NCI-H2171 (cell line): ENCODE results near the gene FPR2.
"Not testable (repeated sequence)": the region's sequence is repeated elsewhere in the genome, so short reads cannot be mapped to it uniquely, and the experiment has no call there.

Experiments
- DNase-seq: peaks from one replicate; lab custom pipeline; 2025; lab: John Stamatoyannopoulos, UW

The FPR2 gene

GRCh38 chr19:51783372-51783771 lies 22.4 kb downstream of the FPR2 start:
- DNase-seq, result no peak

GRCh38 chr19:51784109-51784785 lies 23.3 kb downstream of the FPR2 start:
- no peak for DNase-seq

GRCh38 chr19:51784922-51785690 lies 24.1 kb downstream of the FPR2 start:
- no peak for DNase-seq

GRCh38 chr19:51786646-51787494 lies 25.9 kb downstream of the FPR2 start:
- DNase-seq, result no peak

GRCh38 chr19:51788029-51788428 lies 27.0 kb downstream of the FPR2 start:
- DNase-seq, result no peak

GRCh38 chr19:51789061-51789795 lies 28.2 kb downstream of the FPR2 start:
- DNase-seq, result no peak

- DNase-seq, result no peak
These were observed 32.0 kb downstream of the FPR2 start for GRCh38 chr19:51792932-51793331.

- no peak for DNase-seq
These were observed 33.0 kb downstream of the FPR2 start for GRCh38 chr19:51793994-51794393.

GRCh38 chr19:51794885-51795490 lies 34.0 kb downstream of the FPR2 start, which contains the start of gene FPR3:
FPR3 (plus strand) TSS chr19:51795157; CDS start chr19:51823749, 28,592 bp downstream.
- no peak for DNase-seq

GRCh38 chr19:51796195-51796679 lies 35.3 kb downstream of the FPR2 start:
- DNase-seq, result no peak

- no peak for DNase-seq
These were observed 36.5 kb downstream of the FPR2 start for GRCh38 chr19:51797480-51797879.

GRCh38 chr19:51798062-51798461 lies 37.1 kb downstream of the FPR2 start:
- DNase-seq, result no peak

GRCh38 chr19:51799034-51799773 lies 38.2 kb downstream of the FPR2 start:
- no peak for DNase-seq

GRCh38 chr19:51799774-51800472 lies 38.9 kb downstream of the FPR2 start:
- no peak for DNase-seq

GRCh38 chr19:51800473-51801244 lies 39.7 kb downstream of the FPR2 start:
- no peak for DNase-seq

GRCh38 chr19:51802775-51803174 lies 41.8 kb downstream of the FPR2 start:
- no peak for DNase-seq

GRCh38 chr19:51803519-51803918 lies 42.5 kb downstream of the FPR2 start:
- DNase-seq, result no peak

- no peak for DNase-seq
These were observed 43.0 kb downstream of the FPR2 start for GRCh38 chr19:51803967-51804366.

- DNase-seq, result not testable (repeated sequence)
These were observed 43.8 kb downstream of the FPR2 start for GRCh38 chr19:51804789-51805188.
